ENCODE results near the gene NPTX1.

GRCh38 chr17:80453126-80453997, 23.0 kb downstream of the NPTX1 start:
- TF ChIP-seq POLR2AphosphoS5 (IDR thresholded peaks at IDR 0.05; ENCODE audit: low read depth) (no peak), CTCF (IDR thresholded peaks at IDR 0.05; ENCODE audit: insufficient read depth, low read length) (no peak), REST (IDR thresholded peaks at IDR 0.05; ENCODE audit: insufficient replicate concordance, low read depth) (no peak), GABPA (IDR thresholded peaks at IDR 0.05; ENCODE audit: low read depth) (no peak), SPI1 (IDR thresholded peaks at IDR 0.05; ENCODE audit: borderline replicate concordance, low read depth) (no peak)
